Body of pancreas (tissue), 4 donors: ENCODE results near the gene DTNB. TPM values are rescaled to one million over a fixed set of nuclear protein-coding genes. Genes with fewer than 3 reads are reported as not detected.
A peak's percentile ranks its signal among the peaks of the same experiment; 100 is the strongest.

ENCODE experiments used
- ATAC-seq: fragments of 150-250 bp; one replicate; pipeline ENCODE4 v1.9.1; 2016
- DNase-seq, 4 donors: peaks; one replicate each; pipeline ENCODE4 v3.0.0-alpha.2; 2019
- H3K27ac ChIP-seq, 4 donors: fragments of 200-600 bp; sonication (generic); 1 replicate in 3 of 4; 2 replicates in 1 of 4; pipeline versions ENCODE4 v1.5.1 to v1.6.1; 2016 to 2019; ENCODE audit warnings: mild to moderate bottlenecking in 1 of 4, mixed read lengths in 1 of 4, moderate library complexity in 1 of 4
- H3K27me3 ChIP-seq, 2 donors: fragments of 200-600 bp; sonication (generic); one replicate each; pipeline ENCODE4 v1.6.0; 2016; ENCODE audit warnings: mild to moderate bottlenecking in 1 of 2
- H3K36me3 ChIP-seq, 2 donors: fragments of 200-600 bp; sonication (generic); replicated peaks in 1 of 2; 2 replicates each; pipeline ENCODE4 v1.5.1; 2016; ENCODE audit warnings: low read depth in 2 of 2; ENCODE audit not compliant: insufficient read depth in 1 of 2
- H3K4me1 ChIP-seq: fragments of 200-600 bp; sonication (generic); one replicate; pipeline ENCODE4 v1.6.0; 2016
- H3K4me3 ChIP-seq, 2 donors: fragments of 200-600 bp; sonication (generic); 1 replicate in 1 of 2; 2 replicates in 1 of 2; pipeline ENCODE4 v1.5.1; 2016 to 2019
- H3K9me3 ChIP-seq, 3 donors: fragments of 200-600 bp; sonication (generic); 1 replicate in 2 of 3; 2 replicates in 1 of 3; pipeline ENCODE4 v1.5.1; 2016
- POLR2A ChIP-seq, 3 donors: fragments of 450-650 bp; IDR thresholded peaks; one replicate each; pipeline ENCODE4 v1.6.1; 2016; ENCODE audit warnings: antibody characterized with exemption in 3 of 3, mild to moderate bottlenecking in 2 of 3
- WGBS, 2 donors: methylation state at CpG; one replicate each; pipeline ENCODE4 v1.1.5; 2017; 5-methylcytosine and 5-hydroxymethylcytosine counted together
- intact Hi-C: fragments of 100-400 bp; cut with DNase I; formaldehyde crosslinking; loops from one replicate; pipeline ENCODE4 v1.15.1; 2023
- total RNA-seq, 2 donors: library from RNA; depleted of rRNA; stranded (reverse); fragments of >200 nt; gene quantifications; one replicate each; pipeline ENCODE4 v1.1.0, GENCODE V29; 2016
- TF ChIP-seq, protein P1 (sequence below), 7 experiments: fragments of 450-650 bp in 4 of 7; fragments of 200-600 bp in 3 of 7; sonication (generic) in 3 of 7; IDR thresholded peaks; one replicate each; pipeline ENCODE4 v1.5.1; 2016 to 2019; ENCODE audit warnings: antibody characterized with exemption in 7 of 7

The DTNB gene
- total RNA-seq, 2 donors from 2014 or later = 17.8 to 22.6 TPM

GRCh38 chr2:25521665-25522387, 151.6 kb downstream of the DTNB start:
- TF ChIP-seq, protein P1, sequence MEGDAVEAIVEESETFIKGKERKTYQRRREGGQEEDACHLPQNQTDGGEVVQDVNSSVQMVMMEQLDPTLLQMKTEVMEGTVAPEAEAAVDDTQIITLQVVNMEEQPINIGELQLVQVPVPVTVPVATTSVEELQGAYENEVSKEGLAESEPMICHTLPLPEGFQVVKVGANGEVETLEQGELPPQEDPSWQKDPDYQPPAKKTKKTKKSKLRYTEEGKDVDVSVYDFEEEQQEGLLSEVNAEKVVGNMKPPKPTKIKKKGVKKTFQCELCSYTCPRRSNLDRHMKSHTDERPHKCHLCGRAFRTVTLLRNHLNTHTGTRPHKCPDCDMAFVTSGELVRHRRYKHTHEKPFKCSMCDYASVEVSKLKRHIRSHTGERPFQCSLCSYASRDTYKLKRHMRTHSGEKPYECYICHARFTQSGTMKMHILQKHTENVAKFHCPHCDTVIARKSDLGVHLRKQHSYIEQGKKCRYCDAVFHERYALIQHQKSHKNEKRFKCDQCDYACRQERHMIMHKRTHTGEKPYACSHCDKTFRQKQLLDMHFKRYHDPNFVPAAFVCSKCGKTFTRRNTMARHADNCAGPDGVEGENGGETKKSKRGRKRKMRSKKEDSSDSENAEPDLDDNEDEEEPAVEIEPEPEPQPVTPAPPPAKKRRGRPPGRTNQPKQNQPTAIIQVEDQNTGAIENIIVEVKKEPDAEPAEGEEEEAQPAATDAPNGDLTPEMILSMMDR (IDR thresholded peaks at IDR 0.05) = peak; percentile 52 to 97 (median 91)
- TF ChIP-seq POLR2A (IDR thresholded peaks at IDR 0.05) = no peak
- peak; percentile 19 to 67 (median 28) for DNase-seq
- H3K4me1 ChIP-seq = peaks cover 8% of the 10 kb centered on the region
- peak; percentile 81 for ATAC-seq
- no peak overlapping the region for H3K27ac ChIP-seq
- no peaks in the 10 kb centered on the region for H3K27me3 ChIP-seq
- no peaks in the 10 kb centered on the region for H3K9me3 ChIP-seq
- H3K36me3 ChIP-seq = no peaks in the 10 kb centered on the region
- 41 to 44% methylated on average over 10 of the region's 10 CpGs for WGBS, 2 donors
- intact Hi-C loops = loop anchor here (10.0 kb wide), 1 partner anchor 177 kb away; the partner anchor contains the start of gene DNMT3A
- no peak overlapping the region for H3K4me3 ChIP-seq

GRCh38 chr2:25521126-25521525, 152.3 kb downstream of the DTNB start:
- WGBS, 2 donors = 69 to 75% methylated on average over 4 of the region's 4 CpGs
- H3K9me3 ChIP-seq = no peaks in the 10 kb centered on the region

DNA sequence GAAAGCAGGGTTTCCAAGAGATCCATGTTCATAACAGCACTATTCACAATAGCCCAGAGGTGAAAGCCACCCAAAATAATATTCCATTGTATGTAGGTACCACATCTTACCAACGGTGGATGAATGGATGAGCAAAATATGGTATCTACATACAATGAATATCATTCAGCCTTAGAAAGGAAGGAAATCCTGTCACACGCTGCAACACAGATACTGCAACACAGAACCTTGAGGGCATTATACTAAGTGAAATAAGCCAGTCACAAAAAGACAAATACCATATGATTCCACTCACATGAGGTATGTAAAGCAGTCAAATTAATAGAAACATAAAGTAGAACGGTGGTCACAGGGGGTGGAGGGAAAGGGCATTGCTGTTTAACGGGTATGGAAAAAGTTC, 155.7 kb downstream of the DTNB start:
- Histone ChIP-seq H3K4me3 (no peak overlapping the region), H3K9me3 (no peaks in the 10 kb centered on the region), H3K27ac (no peak overlapping the region), H3K36me3 (no peaks in the 10 kb centered on the region), H3K27me3 (no peaks in the 10 kb centered on the region), H3K4me1 (peaks cover 8% of the 10 kb centered on the region)
- DNase-seq (no peak), ATAC-seq (no peak)
- 65 to 82% methylated on average over 4 of the region's 4 CpGs for WGBS, 2 donors
- TF ChIP-seq, protein P1 (IDR thresholded peaks at IDR 0.05) = no peak
- TF ChIP-seq POLR2A (IDR thresholded peaks at IDR 0.05) = no peak
- intact Hi-C loops = no loop called here

More at GRCh38 chr2:25521126-25521525, 152.3 kb downstream of the DTNB start:
- H3K4me1 ChIP-seq = peaks cover 8% of the 10 kb centered on the region
- no peak for DNase-seq
- no peak overlapping the region for H3K27ac ChIP-seq
- no peaks in the 10 kb centered on the region for H3K36me3 ChIP-seq
- no peak for TF ChIP-seq POLR2A (IDR thresholded peaks at IDR 0.05)
- TF ChIP-seq, protein P1 (IDR thresholded peaks at IDR 0.05) = no peak
- H3K27me3 ChIP-seq = no peaks in the 10 kb centered on the region
- intact Hi-C loops = loop anchor here (10.0 kb wide), 1 partner anchor 176 kb away; the partner anchor contains the start of gene DNMT3A
- no peak overlapping the region for H3K4me3 ChIP-seq
- ATAC-seq = no peak

DNA sequence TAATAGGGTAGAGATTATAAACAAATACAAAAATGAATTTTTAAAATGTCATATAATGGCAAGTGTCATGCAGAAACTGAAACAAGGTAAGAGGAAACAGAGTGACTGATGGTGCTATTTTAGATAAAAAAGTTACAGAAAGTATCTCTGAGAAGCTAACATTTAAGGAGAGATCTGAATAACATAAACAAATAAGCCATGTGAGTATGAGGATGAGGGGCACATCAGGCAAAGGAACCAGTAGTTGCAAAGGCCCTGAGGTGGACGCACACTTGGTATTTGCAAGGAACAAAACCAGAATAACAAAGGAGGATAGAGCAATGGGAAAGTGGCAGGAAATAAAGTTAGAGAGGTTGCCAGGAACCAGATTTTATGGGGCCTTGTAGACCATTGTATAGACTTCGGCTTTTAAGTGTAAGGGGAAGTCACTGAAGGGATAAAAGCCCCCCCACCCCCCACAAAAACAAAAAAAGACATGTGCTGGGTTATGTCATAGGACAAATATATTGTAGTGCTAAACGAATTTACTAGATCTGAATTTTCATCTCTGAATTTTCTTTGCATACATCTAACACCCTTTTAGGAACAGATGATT, 159.2 kb downstream of the DTNB start:
- Histone ChIP-seq H3K27me3 (no peaks in the 10 kb centered on the region), H3K9me3 (no peaks in the 10 kb centered on the region), H3K4me3 (no peak overlapping the region), H3K27ac (no peak overlapping the region), H3K36me3 (no peaks in the 10 kb centered on the region), H3K4me1 (no peaks in the 10 kb centered on the region)
- intact Hi-C loops = no loop called here
- 77 to 83% methylated on average over 3 of the region's 3 CpGs for WGBS, 2 donors
- no peak for TF ChIP-seq POLR2A (IDR thresholded peaks at IDR 0.05)
- TF ChIP-seq, protein P1 (IDR thresholded peaks at IDR 0.05) = no peak
- no peak for DNase-seq
- no peak for ATAC-seq
